Osteocyte (in vitro differentiated cells): Measurements from ENCODE around the gene CTNNBL1. TPM values are rescaled to one million over a fixed set of nuclear protein-coding genes. Genes with fewer than 3 reads are reported as not detected.

Experiments used
- DNase-seq: peaks from one replicate; pipeline ENCODE4 v3.0.0; 2021; ENCODE audit warnings: mixed read lengths; ENCODE audit not compliant: unreplicated experiment; ENCODE audit errors: extremely low spot score
- H3K27ac Mint-ChIP-seq: one replicate; pipeline ENCODE4 v1.8.0; 2021; ENCODE audit warnings: mild to moderate bottlenecking, mixed read lengths; ENCODE audit not compliant: unreplicated experiment
- H3K27me3 Mint-ChIP-seq: one replicate; pipeline ENCODE4 v1.8.0; 2021; ENCODE audit warnings: mixed read lengths; ENCODE audit not compliant: unreplicated experiment
- H3K36me3 Mint-ChIP-seq: one replicate; pipeline ENCODE4 v1.8.0; 2021; ENCODE audit warnings: mixed read lengths; ENCODE audit not compliant: unreplicated experiment
- H3K4me1 Mint-ChIP-seq: one replicate; pipeline ENCODE4 v1.8.0; 2021; ENCODE audit warnings: mixed read lengths; ENCODE audit not compliant: unreplicated experiment
- H3K4me3 Mint-ChIP-seq: one replicate; pipeline ENCODE4 v1.8.0; 2021; ENCODE audit warnings: mild to moderate bottlenecking, moderate library complexity, mixed read lengths; ENCODE audit not compliant: unreplicated experiment
- H3K9me3 Mint-ChIP-seq: one replicate; pipeline ENCODE4 v1.8.0; 2021; ENCODE audit warnings: mixed read lengths; ENCODE audit not compliant: unreplicated experiment
- total RNA-seq: library from RNA; stranded (reverse); gene quantifications from 2 replicates; pipeline ENCODE4 v1.2.1, GENCODE V29; 2021
- TF ChIP-seq, protein P1 (sequence below): fragments of 200-600 bp; sonication (generic); IDR thresholded peaks from 2 replicates; pipeline ENCODE4 v1.5.0; 2021; ENCODE audit warnings: antibody characterized with exemption, mild to moderate bottlenecking, moderate library complexity

Gene CTNNBL1
- total RNA-seq, 1 donor from 2014 or later = 43.4 TPM

DNA sequence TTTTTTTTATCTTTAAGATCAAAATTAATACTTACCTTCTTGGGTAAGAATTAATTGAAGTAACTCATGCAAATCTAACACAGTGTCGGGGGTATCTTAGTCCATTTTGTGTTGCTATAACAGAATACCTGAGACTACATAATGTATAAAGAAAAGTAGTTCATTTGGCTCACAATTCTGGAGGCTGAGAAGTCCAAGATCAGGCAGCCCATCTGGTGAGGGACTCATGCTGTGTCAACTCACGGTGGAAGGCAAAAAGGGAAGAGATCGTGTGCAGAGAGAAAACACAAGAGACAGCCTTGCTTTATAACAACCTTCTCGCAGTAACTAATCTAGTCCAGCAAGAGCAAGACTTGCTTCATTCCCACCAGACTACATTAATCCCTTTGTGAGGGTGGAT is 116.2 kb downstream of the CTNNBL1 start:
- H3K4me3 Mint-ChIP-seq = no peak overlapping the region
- peaks cover 19% of the 10 kb centered on the region for H3K36me3 Mint-ChIP-seq
- no peaks in the 10 kb centered on the region for H3K9me3 Mint-ChIP-seq
- peaks cover 2% of the 10 kb centered on the region for H3K4me1 Mint-ChIP-seq
- H3K27me3 Mint-ChIP-seq = no peaks in the 10 kb centered on the region
- DNase-seq = no peak
- no peak overlapping the region for H3K27ac Mint-ChIP-seq
- TF ChIP-seq, protein P1, sequence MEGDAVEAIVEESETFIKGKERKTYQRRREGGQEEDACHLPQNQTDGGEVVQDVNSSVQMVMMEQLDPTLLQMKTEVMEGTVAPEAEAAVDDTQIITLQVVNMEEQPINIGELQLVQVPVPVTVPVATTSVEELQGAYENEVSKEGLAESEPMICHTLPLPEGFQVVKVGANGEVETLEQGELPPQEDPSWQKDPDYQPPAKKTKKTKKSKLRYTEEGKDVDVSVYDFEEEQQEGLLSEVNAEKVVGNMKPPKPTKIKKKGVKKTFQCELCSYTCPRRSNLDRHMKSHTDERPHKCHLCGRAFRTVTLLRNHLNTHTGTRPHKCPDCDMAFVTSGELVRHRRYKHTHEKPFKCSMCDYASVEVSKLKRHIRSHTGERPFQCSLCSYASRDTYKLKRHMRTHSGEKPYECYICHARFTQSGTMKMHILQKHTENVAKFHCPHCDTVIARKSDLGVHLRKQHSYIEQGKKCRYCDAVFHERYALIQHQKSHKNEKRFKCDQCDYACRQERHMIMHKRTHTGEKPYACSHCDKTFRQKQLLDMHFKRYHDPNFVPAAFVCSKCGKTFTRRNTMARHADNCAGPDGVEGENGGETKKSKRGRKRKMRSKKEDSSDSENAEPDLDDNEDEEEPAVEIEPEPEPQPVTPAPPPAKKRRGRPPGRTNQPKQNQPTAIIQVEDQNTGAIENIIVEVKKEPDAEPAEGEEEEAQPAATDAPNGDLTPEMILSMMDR = no peak

GRCh38 chr20:37816003-37816402 is 122.2 kb downstream of the CTNNBL1 start:
- H3K27me3 Mint-ChIP-seq = no peaks in the 10 kb centered on the region
- no peak overlapping the region for H3K4me3 Mint-ChIP-seq
- H3K27ac Mint-ChIP-seq = no peak overlapping the region
- no peak for DNase-seq
- TF ChIP-seq, protein P1 = no peak
- peaks cover 2% of the 10 kb centered on the region for H3K36me3 Mint-ChIP-seq
- H3K4me1 Mint-ChIP-seq = no peaks in the 10 kb centered on the region
- H3K9me3 Mint-ChIP-seq = no peaks in the 10 kb centered on the region

DNA sequence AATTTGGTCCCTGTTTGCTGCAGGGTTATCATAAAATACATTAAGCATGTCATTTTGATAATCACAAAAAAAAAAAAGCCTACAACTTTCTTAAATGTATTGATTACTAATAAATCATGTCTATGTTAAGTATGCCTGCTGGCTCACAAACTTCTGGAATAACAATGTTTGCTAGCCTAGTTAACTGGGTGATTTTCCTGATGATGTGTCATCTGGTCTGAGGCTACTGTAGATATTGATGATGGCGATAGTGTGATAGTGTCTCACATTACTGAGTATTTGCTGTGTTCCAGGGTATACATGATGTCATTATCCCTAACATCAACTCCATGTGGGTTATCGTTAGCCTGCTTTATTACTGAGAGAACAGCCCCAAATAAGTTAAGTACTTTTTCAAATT is 122.9 kb downstream of the CTNNBL1 start:
- Mint-ChIP-seq H3K27ac (no peak overlapping the region), H3K36me3 (peaks cover 2% of the 10 kb centered on the region), H3K4me1 (peaks cover 4% of the 10 kb centered on the region), H3K27me3 (no peaks in the 10 kb centered on the region), H3K9me3 (no peaks in the 10 kb centered on the region), H3K4me3 (no peak overlapping the region)
- TF ChIP-seq, protein P1 = no peak
- no peak for DNase-seq

GRCh38 chr20:37821696-37822095 is 127.9 kb downstream of the CTNNBL1 start:
- TF ChIP-seq, protein P1 = no peak
- Mint-ChIP-seq H3K4me1 (peaks cover 26% of the 10 kb centered on the region), H3K4me3 (no peak overlapping the region), H3K27ac (peak overlapping the region; percentile 94), H3K27me3 (no peaks in the 10 kb centered on the region), H3K9me3 (no peaks in the 10 kb centered on the region), H3K36me3 (no peaks in the 10 kb centered on the region)
- no peak for DNase-seq

- no peak for DNase-seq
- TF ChIP-seq, protein P1 = no peak
- Mint-ChIP-seq H3K27ac (peak overlapping the region; percentile 94), H3K4me1 (peaks cover 26% of the 10 kb centered on the region), H3K9me3 (no peaks in the 10 kb centered on the region), H3K27me3 (no peaks in the 10 kb centered on the region), H3K4me3 (peak overlapping the region; percentile 53), H3K36me3 (no peaks in the 10 kb centered on the region)
These were observed 128.3 kb downstream of the CTNNBL1 start for GRCh38 chr20:37822141-37822601.
